ENCODE results near the gene CXCL1.

GRCh38 chr4:73896416-73896815 is 27.2 kb downstream of the CXCL1 start:
- TF ChIP-seq POLR2A (IDR thresholded peaks at IDR 0.05): no peak
- no peak for TF ChIP-seq CTCF (IDR thresholded peaks at IDR 0.05)
- no peak for TF ChIP-seq EP300 (IDR thresholded peaks at IDR 0.05)

Measured in tibial nerve (tissue), 4 donors.